GM12878 (cell line): ENCODE results near the gene CD84. TPM values are rescaled to one million over a fixed set of nuclear protein-coding genes. Genes with fewer than 3 reads are reported as not detected.

Experiments
- BMI1 ChIP-seq: fragments of 450-650 bp; IDR thresholded peaks from 2 replicates; pipeline ENCODE4 v1.6.1; 2016; ENCODE audit warnings: mild to moderate bottlenecking, moderate library complexity, borderline replicate concordance
- CBX3 ChIP-seq: fragments of 200-600 bp; sonication (generic); IDR thresholded peaks from 2 replicates; pipeline ENCODE4 v1.6.1; 2016; ENCODE audit warnings: low read depth, borderline replicate concordance
- CUX1 ChIP-seq: IDR thresholded peaks from 2 replicates; pipeline ENCODE4 v1.6.1; 2012; ENCODE audit warnings: improper control_type of control experiment, low read depth, low read length; ENCODE audit not compliant: insufficient replicate concordance
- GABPA ChIP-seq: IDR thresholded peaks from 2 replicates; pipeline ENCODE4 v1.6.1; 2014; ENCODE audit warnings: antibody characterized with exemption, low read depth, mild to moderate bottlenecking, inconsistent platforms
- JUNB ChIP-seq: IDR thresholded peaks from 2 replicates; pipeline ENCODE4 v1.6.1; 2016; ENCODE audit warnings: antibody characterized with exemption, mild to moderate bottlenecking
- NBN ChIP-seq: fragments of 450-650 bp; IDR thresholded peaks from 2 replicates; pipeline ENCODE4 v1.6.1; 2016
- NFIC ChIP-seq: IDR thresholded peaks from 2 replicates; pipeline ENCODE4 v1.6.1; 2012; ENCODE audit warnings: low read depth, mild to moderate bottlenecking, inconsistent platforms, low read length, moderate library complexity
- RCOR1 ChIP-seq: conservative IDR thresholded peaks from 2 replicates; pipeline ENCODE4 v1.6.1; 2012; ENCODE audit warnings: low read depth, low read length, improper control_type of control experiment
- USF1 ChIP-seq: IDR thresholded peaks from 2 replicates; pipeline ENCODE4 v1.6.1; 2011; ENCODE audit warnings: borderline replicate concordance, low read depth, mild to moderate bottlenecking, moderate library complexity, mixed read lengths, low read length; ENCODE audit not compliant: insufficient read depth; ENCODE audit errors: extremely low read length
- ZNF24 ChIP-seq: fragments of 450-650 bp; IDR thresholded peaks from 2 replicates; pipeline ENCODE4 v1.6.1; 2017; ENCODE audit warnings: antibody characterized with exemption, mild to moderate bottlenecking
- ZNF384 ChIP-seq: IDR thresholded peaks from 2 replicates; pipeline ENCODE4 v1.6.1; 2012; ENCODE audit warnings: low read depth, mild to moderate bottlenecking, low read length, improper control_type of control experiment, borderline replicate concordance
- polyA plus RNA-seq, 11 experiments: library from polyadenylated mRNA; depleted of rRNA in 4 of 11; unstranded in 6 of 11; stranded (reverse) in 5 of 11; fragments of >200 nt; fragmentation: Nextera tagmentation in 4 of 11; fragmentation: Illumina TruSeq in 1 of 11; extraction: Ambion mirVana in 4 of 11; extraction: Trizol in 1 of 11; gene quantifications; 1 replicate in 1 of 11; 2 replicates in 10 of 11; pipeline versions ENCODE4 v1.2.1 to v1.2.3, GENCODE V29; 2011 to 2016; ENCODE audit warnings: inconsistent platforms in 2 of 11, missing spikeins in 2 of 11, low read depth in 1 of 11
- total RNA-seq, 4 experiments: library from RNA; depleted of rRNA in 3 of 4; stranded (reverse); fragments of >200 nt in 3 of 4; fragmentation: Illumina TruSeq in 1 of 4; extraction: Trizol in 1 of 4; gene quantifications; 2 replicates each; pipeline versions ENCODE4 v1.2.1 to v1.2.3, GENCODE V29; 2013 to 2021
- TF ChIP-seq, protein P1 (sequence below): fragments of 450-650 bp; formaldehyde crosslinking; IDR thresholded peaks from 2 replicates; pipeline ENCODE4 v1.5.0; 2022; ENCODE audit warnings: mild to moderate bottlenecking, missing genetic modification characterization
- TF ChIP-seq, protein P2 (sequence below): fragments of 450-650 bp; IDR thresholded peaks from 2 replicates; pipeline ENCODE4 v1.6.1; 2016; ENCODE audit warnings: mild to moderate bottlenecking
- TF ChIP-seq, protein P3 (sequence below): fragments of 450-650 bp; IDR thresholded peaks from 2 replicates; pipeline ENCODE4 v1.6.1; 2018; ENCODE audit warnings: borderline replicate concordance, mild to moderate bottlenecking; ENCODE audit not compliant: partially characterized antibody

The CD84 gene
- total and polyA plus RNA-seq, 10 of the 15 experiments (the other 5 are each of a cell fraction or from before 2014, with no cell fraction given) = 3.4 to 20.3 (median 11.7) TPM

DNA sequence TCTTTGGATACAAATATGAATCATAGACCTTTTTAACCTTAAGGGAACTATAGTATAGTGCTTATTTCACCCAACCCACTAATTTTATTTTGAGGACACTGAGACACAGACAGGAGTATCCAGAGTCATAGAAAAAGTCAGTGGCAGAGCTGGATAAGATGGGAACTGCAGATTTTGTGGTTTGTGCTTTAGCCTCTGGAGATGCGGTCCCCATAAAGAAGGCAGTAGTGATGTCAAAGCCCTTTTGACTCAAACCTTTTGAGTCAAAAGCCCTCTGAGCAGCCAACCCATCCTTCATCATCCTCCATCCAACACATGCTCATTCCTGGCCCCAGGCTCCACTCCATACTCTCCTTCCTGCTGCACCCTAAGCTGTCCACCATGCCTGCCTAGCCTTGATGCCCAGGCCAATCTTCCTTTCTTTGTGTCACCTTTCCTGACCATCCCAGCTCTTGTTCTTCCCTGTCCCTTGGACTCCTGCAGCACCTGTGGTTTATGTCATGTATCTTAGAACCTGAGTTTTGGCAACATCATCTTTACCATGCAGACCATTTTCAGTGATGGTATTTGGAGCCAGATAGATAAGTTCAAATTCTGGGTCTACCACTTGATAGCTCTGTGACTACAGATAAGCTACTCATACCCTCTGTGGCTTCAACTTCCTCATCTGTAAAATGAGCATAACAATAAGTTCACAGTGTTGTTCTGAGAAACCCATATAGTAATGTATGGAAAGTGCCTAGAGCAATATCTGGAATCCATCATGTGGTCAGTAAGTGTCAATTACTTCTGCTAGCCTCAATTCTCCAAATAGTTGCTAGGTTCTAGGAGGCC, 47.4 kb upstream of the CD84 start (continued):
- TF ChIP-seq CUX1 (peak; percentile 68), USF1 (no peak), CBX3 (no peak), RCOR1 (no peak), BMI1 (no peak), ZNF24 (no peak), NFIC (peak; percentile 60), GABPA (no peak), ZNF384 (no peak), JUNB (peak; percentile 32; the same call in 1 of the 2 replicates), NBN (peak; percentile 36; the same call in 1 of the 2 replicates)
- TF ChIP-seq, protein P1, sequence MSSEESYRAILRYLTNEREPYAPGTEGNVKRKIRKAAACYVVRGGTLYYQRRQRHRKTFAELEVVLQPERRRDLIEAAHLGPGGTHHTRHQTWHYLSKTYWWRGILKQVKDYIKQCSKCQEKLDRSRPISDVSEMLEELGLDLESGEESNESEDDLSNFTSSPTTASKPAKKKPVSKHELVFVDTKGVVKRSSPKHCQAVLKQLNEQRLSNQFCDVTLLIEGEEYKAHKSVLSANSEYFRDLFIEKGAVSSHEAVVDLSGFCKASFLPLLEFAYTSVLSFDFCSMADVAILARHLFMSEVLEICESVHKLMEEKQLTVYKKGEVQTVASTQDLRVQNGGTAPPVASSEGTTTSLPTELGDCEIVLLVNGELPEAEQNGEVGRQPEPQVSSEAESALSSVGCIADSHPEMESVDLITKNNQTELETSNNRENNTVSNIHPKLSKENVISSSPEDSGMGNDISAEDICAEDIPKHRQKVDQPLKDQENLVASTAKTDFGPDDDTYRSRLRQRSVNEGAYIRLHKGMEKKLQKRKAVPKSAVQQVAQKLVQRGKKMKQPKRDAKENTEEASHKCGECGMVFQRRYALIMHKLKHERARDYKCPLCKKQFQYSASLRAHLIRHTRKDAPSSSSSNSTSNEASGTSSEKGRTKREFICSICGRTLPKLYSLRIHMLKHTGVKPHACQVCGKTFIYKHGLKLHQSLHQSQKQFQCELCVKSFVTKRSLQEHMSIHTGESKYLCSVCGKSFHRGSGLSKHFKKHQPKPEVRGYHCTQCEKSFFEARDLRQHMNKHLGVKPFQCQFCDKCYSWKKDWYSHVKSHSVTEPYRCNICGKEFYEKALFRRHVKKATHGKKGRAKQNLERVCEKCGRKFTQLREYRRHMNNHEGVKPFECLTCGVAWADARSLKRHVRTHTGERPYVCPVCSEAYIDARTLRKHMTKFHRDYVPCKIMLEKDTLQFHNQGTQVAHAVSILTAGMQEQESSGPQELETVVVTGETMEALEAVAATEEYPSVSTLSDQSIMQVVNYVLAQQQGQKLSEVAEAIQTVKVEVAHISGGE (CRISPR knock-in tag) = peak; percentile 49
- TF ChIP-seq, protein P2, sequence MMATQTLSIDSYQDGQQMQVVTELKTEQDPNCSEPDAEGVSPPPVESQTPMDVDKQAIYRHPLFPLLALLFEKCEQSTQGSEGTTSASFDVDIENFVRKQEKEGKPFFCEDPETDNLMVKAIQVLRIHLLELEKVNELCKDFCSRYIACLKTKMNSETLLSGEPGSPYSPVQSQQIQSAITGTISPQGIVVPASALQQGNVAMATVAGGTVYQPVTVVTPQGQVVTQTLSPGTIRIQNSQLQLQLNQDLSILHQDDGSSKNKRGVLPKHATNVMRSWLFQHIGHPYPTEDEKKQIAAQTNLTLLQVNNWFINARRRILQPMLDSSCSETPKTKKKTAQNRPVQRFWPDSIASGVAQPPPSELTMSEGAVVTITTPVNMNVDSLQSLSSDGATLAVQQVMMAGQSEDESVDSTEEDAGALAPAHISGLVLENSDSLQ = peak; percentile 84
- TF ChIP-seq, protein P3, sequence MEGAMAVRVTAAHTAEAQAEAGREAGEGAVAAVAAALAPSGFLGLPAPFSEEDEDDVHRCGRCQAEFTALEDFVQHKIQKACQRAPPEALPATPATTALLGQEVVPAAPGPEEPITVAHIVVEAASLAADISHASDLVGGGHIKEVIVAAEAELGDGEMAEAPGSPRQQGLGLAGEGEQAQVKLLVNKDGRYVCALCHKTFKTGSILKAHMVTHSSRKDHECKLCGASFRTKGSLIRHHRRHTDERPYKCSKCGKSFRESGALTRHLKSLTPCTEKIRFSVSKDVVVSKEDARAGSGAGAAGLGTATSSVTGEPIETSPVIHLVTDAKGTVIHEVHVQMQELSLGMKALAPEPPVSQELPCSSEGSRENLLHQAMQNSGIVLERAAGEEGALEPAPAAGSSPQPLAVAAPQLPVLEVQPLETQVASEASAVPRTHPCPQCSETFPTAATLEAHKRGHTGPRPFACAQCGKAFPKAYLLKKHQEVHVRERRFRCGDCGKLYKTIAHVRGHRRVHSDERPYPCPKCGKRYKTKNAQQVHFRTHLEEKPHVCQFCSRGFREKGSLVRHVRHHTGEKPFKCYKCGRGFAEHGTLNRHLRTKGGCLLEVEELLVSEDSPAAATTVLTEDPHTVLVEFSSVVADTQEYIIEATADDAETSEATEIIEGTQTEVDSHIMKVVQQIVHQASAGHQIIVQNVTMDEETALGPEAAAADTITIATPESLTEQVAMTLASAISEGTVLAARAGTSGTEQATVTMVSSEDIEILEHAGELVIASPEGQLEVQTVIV = no peak
